Measurements from ENCODE around the gene NAP1L4.

The NAP1L4 gene

DNA sequence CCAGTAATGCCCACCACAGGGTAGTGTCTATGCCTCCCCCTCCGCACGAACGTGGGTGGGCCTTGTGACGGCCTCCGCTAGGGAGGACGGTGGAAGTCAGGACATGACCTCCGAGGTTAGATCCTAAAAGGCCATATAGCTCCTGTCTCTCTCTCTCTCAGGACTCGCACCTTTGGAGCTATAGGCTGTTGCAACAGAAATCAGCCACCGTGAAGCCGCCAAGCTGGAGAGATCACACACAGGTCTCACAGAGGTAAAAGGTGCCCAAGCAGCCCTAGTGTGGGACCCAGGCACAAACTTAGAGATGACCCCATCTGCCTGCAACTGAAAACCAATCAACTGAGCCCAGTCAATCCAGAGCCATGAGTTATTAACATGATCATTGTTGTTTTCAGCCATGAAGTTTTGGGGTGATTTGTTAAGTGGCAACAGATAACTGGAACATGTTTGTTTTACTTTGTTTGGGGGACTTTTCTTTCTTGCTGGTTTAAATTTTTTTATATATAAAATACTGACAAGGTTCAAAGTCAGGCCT, 7.4 kb upstream of the NAP1L4 start:
- no peak for TF ChIP-seq CTCF (IDR thresholded peaks at IDR 0.05; ENCODE audit: unreplicated experiment in 3 of 3)
- H3K9me3 Mint-ChIP-seq, result no peaks in the 10 kb centered on the region

GRCh38 chr11:2998073-2998850, 6.1 kb upstream of the NAP1L4 start:
- no peak overlapping the region for H3K4me3 Mint-ChIP-seq
- no peaks in the 10 kb centered on the region for H3K9me3 Mint-ChIP-seq
- H3K36me3 Mint-ChIP-seq (ENCODE audit: low read depth), result peaks cover 15% of the 10 kb centered on the region
- no peaks in the 10 kb centered on the region for H3K27me3 Mint-ChIP-seq (ENCODE audit: low read depth)
- H3K4me1 Mint-ChIP-seq, result peaks cover 29% of the 10 kb centered on the region
- no peak for TF ChIP-seq CTCF (IDR thresholded peaks at IDR 0.05; ENCODE audit: unreplicated experiment in 3 of 3)
- H3K27ac Mint-ChIP-seq, result no peak overlapping the region

More for the DNA sequence above, 7.4 kb upstream of the NAP1L4 start:
- H3K4me3 Mint-ChIP-seq, result no peak overlapping the region
- H3K36me3 Mint-ChIP-seq (ENCODE audit: low read depth), result peaks cover 22% of the 10 kb centered on the region
- H3K27me3 Mint-ChIP-seq (ENCODE audit: low read depth), result no peaks in the 10 kb centered on the region
- H3K4me1 Mint-ChIP-seq, result peaks cover 29% of the 10 kb centered on the region
- peak overlapping the region; percentile 28 to 99 (median 90) for H3K27ac Mint-ChIP-seq

- Mint-ChIP-seq H3K36me3 (ENCODE audit: low read depth) (peaks cover 7% of the 10 kb centered on the region), H3K27ac (peak overlapping the region in 2 of 3 experiments; percentile 85 to 87), H3K4me3 (no peak overlapping the region), H3K4me1 (peaks cover 29% of the 10 kb centered on the region), H3K27me3 (ENCODE audit: low read depth) (no peaks in the 10 kb centered on the region), H3K9me3 (no peaks in the 10 kb centered on the region)
- no peak for TF ChIP-seq CTCF (IDR thresholded peaks at IDR 0.05; ENCODE audit: unreplicated experiment in 3 of 3)
Observed at GRCh38 chr11:2997406-2997805, 5.3 kb upstream of the NAP1L4 start.

DNA sequence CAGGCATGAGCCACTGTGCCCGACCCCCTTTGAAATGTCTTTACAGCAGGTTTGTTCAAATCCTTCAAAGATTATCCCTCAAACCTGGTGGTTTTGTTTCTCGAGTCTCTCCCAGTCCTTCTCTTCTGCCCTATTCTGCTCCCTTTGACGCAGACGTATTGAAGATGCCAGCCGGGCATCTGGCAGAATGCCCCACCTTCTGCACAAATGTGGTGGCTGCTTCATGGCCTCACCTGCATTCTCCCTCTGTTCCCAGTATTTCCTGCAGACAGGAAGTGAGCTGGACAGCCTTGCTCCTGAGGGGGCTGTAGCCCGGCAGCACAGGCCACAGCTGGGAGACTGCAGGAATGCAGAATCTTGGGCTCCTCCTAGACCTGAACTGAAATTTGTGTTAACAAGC, 4.8 kb upstream of the NAP1L4 start:
- Mint-ChIP-seq H3K27me3 (ENCODE audit: low read depth) (no peaks in the 10 kb centered on the region), H3K9me3 (no peaks in the 10 kb centered on the region), H3K4me3 (peak overlapping the region in 2 of 3 experiments; percentile 7 to 12), H3K4me1 (peaks cover 28% of the 10 kb centered on the region), H3K27ac (peak overlapping the region; percentile 56 to 87 (median 85)), H3K36me3 (ENCODE audit: low read depth) (peaks cover 6% of the 10 kb centered on the region)
- TF ChIP-seq CTCF (IDR thresholded peaks at IDR 0.05; ENCODE audit: unreplicated experiment in 3 of 3), result no peak

DNA sequence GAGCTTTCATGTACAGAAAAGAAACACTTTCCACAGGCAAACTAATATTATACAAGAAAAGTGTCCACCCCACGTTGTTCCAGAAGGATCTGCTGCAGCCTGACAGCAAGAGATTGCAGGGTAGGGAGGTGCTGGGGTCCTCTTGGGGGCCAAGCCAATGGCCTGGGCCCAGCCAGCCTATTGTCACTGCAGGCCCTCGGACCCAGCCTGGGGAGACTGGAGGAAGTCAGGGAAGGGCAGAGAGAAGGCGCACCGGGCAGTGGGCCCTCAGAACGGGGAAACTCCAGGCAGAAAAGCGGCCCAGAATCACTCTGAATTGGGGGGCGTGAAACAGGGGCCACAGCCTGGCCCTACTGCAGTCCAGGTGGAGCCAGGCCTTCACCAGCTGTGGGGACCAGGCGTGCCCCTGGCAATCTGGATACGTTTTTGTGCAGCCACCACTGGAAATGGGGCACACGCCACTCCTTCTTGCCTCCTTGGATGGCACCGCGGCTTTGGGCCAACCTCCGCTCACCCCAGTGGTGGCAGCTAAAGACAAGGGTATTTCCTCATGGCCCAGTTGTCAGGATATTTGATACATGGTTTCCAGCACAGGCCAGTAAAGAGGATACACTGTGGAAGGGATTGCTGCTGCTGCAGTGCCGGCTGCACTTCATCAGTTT, 3.9 kb upstream of the NAP1L4 start:
- Mint-ChIP-seq H3K4me1 (peaks cover 19% of the 10 kb centered on the region), H3K9me3 (no peaks in the 10 kb centered on the region), H3K4me3 (peak overlapping the region in 1 of 3 experiments; percentile 58), H3K36me3 (ENCODE audit: low read depth) (peaks cover 6% of the 10 kb centered on the region), H3K27me3 (ENCODE audit: low read depth) (no peaks in the 10 kb centered on the region), H3K27ac (peak overlapping the region; percentile 60 to 94 (median 91))
- TF ChIP-seq CTCF (IDR thresholded peaks at IDR 0.05; ENCODE audit: unreplicated experiment in 3 of 3), result no peak
